GM19328 (cell line): Measurements from ENCODE around the gene TUBA1C.
"Not testable (repeated sequence)": the region's sequence is repeated elsewhere in the genome, so short reads cannot be mapped to it uniquely, and the experiment has no call there.

ENCODE experiments used
- ATAC-seq: cut with Tn5 transposase; IDR thresholded peaks from one replicate; pipeline ENCODE4 v1.9.1; 2021; ENCODE audit warnings: mild to moderate bottlenecking, moderate library complexity; ENCODE audit not compliant: unreplicated experiment

TUBA1C gene

GRCh38 chr12:49305762-49306510 is 41.1 kb downstream of the TUBA1C start:
- ATAC-seq = no peak

DNA sequence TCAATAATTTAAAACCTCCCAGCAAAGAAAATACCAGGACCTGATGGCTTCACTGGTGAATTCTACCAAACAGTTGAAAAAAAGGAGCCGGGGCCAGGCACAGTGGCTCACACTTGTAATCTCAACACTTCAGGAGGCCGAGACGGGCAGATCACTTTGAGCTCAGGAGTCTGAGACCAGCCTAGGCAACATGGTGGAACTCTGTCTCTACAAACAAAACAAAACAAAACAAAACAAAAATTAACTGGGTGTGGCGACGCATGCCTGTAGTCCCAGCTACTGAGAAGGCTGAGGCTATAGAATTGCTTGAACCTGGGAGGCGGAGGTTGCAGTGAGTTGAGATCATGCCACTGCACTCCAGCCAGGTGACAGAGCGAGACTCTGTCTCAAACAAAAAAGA is 44.5 kb downstream of the TUBA1C start:
- ATAC-seq = no peak

- not testable (repeated sequence) for ATAC-seq
Observed at GRCh38 chr12:49310451-49311000, 45.6 kb downstream of the TUBA1C start.

DNA sequence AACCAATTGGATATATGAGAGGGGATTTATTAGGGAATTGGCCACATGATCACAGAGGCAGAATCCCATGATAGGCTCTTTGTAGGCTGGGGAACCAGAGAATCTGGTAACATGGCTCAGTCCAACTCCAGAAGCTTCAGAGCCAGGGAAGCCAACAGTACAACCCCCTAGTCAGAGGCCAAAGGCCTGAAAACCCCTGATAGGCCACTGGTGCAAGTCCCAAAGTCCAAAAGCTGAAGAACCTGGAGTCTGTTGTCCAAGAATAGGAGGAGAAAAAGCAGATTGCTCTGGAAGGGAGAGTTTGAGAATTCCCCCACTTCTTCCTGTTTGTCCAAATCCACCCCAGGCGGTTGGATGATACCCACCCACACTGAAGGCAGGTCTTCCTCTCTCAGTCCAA is 49.9 kb downstream of the TUBA1C start:
- no peak for ATAC-seq

- not testable (repeated sequence) for ATAC-seq
Observed at GRCh38 chr12:49317118-49317517, 52.2 kb downstream of the TUBA1C start.

DNA sequence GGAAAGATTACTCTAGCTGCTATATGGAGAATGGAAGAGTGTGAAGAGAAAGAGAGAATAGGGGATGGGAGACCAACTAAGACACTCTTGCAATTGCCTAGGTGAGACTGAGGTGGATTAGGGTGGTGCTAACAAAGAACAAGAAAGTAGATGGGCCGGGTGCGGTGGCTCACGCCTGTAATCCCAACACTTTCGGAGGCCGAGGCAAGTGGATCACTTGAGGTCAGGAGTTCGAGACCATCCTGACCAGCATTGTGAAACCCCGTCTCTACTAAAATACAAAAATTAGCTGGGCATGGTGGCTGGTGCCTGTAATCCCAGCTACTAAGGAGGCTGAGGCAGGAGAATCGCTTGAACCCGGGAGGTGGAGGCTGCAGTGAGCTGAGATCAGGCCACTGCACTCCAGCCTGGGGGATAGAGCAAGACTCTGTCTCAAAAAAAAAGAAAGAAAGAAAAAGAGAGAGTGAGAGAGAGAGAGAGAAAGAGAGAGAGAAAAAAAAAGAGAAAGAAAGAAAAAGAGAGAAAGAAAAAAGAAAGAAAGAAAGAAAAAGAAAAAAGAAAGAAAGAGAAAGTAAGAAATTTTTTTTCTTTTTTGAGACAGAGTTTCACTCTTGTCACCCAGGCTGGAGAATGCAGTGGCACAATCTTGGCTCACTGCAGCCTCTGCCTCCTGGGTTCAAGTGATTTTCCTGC is 55.7 kb downstream of the TUBA1C start:
- ATAC-seq = not testable (repeated sequence)

DNA sequence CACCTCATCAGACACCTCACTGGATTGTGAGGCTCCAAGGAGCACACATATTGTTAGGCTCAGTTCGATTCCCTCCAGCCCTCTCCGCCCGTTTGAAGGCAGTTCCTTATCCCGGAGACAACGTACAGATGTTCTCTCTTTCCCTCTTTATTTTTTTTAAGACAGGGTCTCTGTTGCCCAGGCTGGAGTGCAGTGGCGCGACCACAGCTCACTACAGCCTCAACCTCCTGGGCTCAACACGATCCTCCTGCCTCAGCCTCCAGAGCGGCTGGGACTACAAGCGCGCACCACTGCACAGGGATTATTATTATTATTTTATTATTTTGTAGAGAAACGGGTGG is 57.5 kb downstream of the TUBA1C start:
- ATAC-seq = no peak

- peak; percentile 98 for ATAC-seq
Observed at GRCh38 chr12:49322708-49323523, 58.0 kb downstream of the TUBA1C start, which contains the start of gene TROAP. Gene TROAP (plus strand): TSS chr12:49323255. CDS start chr12:49323609, 354 bp downstream.

- ATAC-seq = no peak
Observed at GRCh38 chr12:49323524-49324097, 58.7 kb downstream of the TUBA1C start.
